Measurements from ENCODE around the gene TMC3.

Gene TMC3

DNA sequence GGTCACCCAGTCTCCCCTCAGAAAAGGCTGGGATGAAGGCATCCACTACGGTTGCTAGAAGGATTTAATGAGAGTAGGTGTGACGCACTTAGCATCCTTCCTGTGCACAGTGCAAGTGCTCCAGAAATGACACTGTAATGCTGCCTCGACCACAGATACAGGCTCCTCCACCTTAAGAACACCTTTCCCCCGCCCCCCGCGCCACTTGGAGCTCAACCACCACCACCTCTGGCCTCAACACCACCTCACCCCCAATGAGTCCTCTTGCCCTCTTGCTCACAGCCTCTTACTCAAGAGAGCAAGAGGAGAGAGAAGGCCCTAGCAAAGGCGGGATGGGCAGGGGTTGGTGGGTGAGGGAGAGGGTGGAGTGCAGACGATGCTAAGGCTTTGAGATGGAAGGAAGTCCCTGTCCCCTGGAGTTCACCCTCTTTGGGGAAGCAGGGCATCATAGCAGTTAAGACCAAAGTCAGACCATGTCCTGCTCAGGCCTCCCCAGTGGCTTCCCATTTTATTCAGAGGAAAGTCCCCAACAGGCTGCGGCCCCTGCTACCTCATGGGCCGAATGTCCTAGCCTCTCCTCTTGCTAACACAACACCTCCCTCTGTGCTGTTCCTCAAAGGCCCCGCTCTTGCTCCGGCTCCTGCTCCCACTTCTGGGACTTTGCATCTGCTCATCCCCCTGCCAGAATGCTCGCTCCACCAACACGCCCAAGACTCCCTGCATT is 58.4 kb downstream of the TMC3 start:
- in situ Hi-C loops (cut with MboI; ENCODE audit: low pct_unique_long_range_greater_than_20kb, low sequenced_read_pairs, unreplicated experiment): no loop called here
- DNase-seq (ENCODE audit: low spot score): no peak
- TF ChIP-seq, protein P1, sequence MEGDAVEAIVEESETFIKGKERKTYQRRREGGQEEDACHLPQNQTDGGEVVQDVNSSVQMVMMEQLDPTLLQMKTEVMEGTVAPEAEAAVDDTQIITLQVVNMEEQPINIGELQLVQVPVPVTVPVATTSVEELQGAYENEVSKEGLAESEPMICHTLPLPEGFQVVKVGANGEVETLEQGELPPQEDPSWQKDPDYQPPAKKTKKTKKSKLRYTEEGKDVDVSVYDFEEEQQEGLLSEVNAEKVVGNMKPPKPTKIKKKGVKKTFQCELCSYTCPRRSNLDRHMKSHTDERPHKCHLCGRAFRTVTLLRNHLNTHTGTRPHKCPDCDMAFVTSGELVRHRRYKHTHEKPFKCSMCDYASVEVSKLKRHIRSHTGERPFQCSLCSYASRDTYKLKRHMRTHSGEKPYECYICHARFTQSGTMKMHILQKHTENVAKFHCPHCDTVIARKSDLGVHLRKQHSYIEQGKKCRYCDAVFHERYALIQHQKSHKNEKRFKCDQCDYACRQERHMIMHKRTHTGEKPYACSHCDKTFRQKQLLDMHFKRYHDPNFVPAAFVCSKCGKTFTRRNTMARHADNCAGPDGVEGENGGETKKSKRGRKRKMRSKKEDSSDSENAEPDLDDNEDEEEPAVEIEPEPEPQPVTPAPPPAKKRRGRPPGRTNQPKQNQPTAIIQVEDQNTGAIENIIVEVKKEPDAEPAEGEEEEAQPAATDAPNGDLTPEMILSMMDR (IDR thresholded peaks at IDR 0.05; ENCODE audit: extremely low read depth, insufficient read depth, missing control alignments): no peak

DNA sequence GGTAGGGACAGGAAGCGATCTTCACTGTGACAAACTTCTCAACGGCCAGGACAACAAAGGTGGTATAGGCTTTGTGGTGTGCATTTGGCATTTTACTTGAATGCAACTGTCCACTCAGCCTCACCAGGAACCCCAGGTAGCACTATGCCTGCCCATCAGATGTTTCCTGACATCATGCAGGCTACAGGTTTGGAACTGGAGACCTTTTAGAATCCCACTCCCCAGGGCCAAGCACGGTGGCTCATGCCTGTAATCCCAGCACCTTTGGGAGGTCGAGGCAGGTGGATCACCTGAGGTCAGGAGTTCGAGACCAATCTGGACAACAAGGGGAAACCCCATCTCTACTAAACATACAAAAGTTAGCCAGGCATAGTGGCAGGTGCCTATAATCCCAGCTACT is 59.6 kb downstream of the TMC3 start:
- in situ Hi-C loops (cut with MboI; ENCODE audit: low pct_unique_long_range_greater_than_20kb, low sequenced_read_pairs, unreplicated experiment): no loop called here
- TF ChIP-seq, protein P1 (IDR thresholded peaks at IDR 0.05; ENCODE audit: extremely low read depth, insufficient read depth, missing control alignments): no peak
- DNase-seq (ENCODE audit: low spot score): no peak

DNA sequence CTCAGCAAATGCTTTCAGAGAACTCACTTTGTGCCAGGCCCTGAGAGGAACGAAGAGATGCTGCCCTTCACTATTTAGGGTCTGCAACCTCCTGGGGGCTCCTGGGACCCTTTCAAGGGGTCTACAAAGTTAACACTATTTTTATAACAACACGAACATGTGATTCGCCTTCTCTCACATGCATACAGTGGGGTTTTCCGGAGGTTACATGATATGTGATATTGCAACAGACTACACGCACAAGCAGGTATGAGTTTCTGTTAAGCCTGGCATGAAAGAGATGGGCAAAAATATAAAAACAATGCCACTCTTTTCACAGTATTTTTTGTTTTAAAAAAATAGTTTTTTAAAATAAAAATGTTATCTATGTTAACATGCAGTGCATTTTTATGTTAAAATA is 60.3 kb downstream of the TMC3 start:
- TF ChIP-seq, protein P1 (IDR thresholded peaks at IDR 0.05; ENCODE audit: extremely low read depth, insufficient read depth, missing control alignments): no peak
- no peak for DNase-seq (ENCODE audit: low spot score)
- in situ Hi-C loops (cut with MboI; ENCODE audit: low pct_unique_long_range_greater_than_20kb, low sequenced_read_pairs, unreplicated experiment): no loop called here

DNA sequence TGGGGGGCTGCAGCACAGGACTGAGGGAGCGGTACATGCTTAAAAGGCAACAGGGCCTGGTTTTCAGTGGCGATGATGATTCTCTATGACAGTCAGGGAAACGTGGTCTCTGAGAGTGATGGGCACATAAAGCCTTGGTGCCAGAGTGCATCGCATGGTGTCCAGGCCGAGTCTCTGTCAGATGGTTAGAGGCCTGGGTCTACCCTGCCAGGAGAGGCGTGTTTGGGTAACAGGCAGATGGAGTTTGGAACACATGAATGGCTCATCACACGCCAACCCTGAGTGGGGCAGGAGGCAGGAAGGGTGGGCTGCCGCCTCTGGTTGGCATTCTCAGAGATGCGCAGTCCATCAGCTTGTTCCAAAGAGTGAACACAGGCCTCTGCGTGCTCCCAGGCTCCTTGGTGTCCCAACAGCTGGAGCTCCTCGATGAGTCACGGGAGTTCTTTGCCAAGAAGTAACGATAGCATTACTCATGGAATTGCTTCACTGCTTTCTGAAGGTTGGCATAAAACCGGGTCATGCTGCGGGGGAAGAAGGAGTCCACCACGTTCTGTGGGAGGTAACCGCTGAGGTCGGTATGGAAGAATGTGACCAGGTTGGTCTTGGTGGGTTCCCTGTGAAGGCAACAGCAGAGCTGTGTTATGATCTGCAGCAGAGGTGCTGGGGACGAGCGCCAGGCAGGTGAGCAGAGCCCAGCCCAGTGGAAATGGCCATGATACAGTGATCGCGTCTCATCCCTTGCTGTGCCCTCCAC is 61.0 kb downstream of the TMC3 start:
- no peak for DNase-seq (ENCODE audit: low spot score)
- TF ChIP-seq, protein P1 (IDR thresholded peaks at IDR 0.05; ENCODE audit: extremely low read depth, insufficient read depth, missing control alignments): no peak
- in situ Hi-C loops (cut with MboI; ENCODE audit: low pct_unique_long_range_greater_than_20kb, low sequenced_read_pairs, unreplicated experiment): no loop called here

DNA sequence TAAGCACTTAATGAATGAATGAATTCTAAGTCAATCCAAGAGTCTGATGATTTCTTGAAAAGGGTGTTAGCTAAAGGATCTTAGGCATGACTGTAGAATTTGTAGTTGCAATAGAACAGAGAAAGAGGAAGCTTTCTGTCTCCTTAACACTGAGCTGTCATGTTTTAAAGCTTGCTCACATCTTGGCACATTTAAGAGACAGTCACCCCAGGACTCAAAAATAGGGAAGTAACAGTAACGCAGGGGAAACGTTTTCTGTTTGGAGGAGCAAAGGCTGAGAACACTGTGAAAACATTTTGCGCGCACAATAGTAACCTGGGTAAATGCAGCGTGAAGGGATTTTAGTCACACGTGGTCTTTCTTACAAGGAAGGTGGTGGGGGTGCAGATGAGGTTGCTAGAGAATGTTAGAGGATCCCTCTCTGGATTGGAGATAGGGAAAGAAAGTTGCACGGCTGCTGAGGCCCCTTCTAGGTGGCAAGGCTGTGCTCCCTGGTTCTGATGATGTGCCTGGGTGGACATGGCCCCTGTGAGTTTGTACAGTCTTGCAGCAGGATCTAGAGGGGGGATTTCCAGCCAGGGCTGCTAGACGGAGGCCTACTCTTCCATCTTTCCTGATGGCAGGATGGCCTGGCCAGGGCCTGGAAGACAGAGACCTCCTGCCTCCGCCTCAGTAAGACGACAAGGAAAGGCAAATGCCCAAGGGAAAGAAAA is 62.1 kb downstream of the TMC3 start:
- DNase-seq (ENCODE audit: low spot score): peak; percentile 28
- in situ Hi-C loops (cut with MboI; ENCODE audit: low pct_unique_long_range_greater_than_20kb, low sequenced_read_pairs, unreplicated experiment): no loop called here
- TF ChIP-seq, protein P1 (IDR thresholded peaks at IDR 0.05; ENCODE audit: extremely low read depth, insufficient read depth, missing control alignments): no peak

DNA sequence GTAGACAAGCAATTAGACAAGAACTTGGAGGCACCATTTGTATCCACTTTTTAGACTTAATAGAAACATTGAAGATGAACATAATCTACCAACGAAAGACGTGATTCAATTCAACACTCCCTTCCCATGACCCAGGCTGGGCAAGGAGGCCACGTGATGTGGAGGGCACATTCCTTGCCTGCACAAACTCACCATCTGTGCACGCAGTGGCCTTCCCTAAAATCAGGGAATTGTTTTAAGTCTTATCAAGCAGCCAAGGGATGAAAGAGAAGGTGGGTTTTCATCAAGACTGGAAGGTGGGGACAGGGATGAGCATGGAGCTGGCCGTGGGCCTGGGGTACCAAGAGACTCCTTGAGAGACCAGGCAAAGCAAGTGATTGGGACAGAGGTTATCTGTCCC is 63.5 kb downstream of the TMC3 start:
- no peak for DNase-seq (ENCODE audit: low spot score)
- in situ Hi-C loops (cut with MboI; ENCODE audit: low pct_unique_long_range_greater_than_20kb, low sequenced_read_pairs, unreplicated experiment): no loop called here
- TF ChIP-seq, protein P1 (IDR thresholded peaks at IDR 0.05; ENCODE audit: extremely low read depth, insufficient read depth, missing control alignments): no peak
